OCI-LY1 (cell line): ENCODE results near the gene EVI5L.

Experiments
- H2AFZ ChIP-seq: fragments of 200-600 bp; sonication (generic), shearing (Covaris generic); 2 replicates; pipeline ENCODE4 v1.6.0; 2014; ENCODE audit warnings: antibody characterized with exemption, mild to moderate bottlenecking, low read length
- H3F3A ChIP-seq: fragments of 200-600 bp; sonication (generic), shearing (Covaris generic); 2 replicates; pipeline ENCODE4 v1.6.0; 2014; ENCODE audit warnings: mild to moderate bottlenecking, antibody characterized with exemption, low read length, moderate library complexity; ENCODE audit not compliant: insufficient read depth
- H3K27ac ChIP-seq: fragments of 200-600 bp; sonication (generic); 2 replicates; pipeline ENCODE4 v1.5.1; 2014; ENCODE audit warnings: low read length, mixed run types, mild to moderate bottlenecking, low read depth; ENCODE audit not compliant: poor library complexity, severe bottlenecking
- H3K27me3 ChIP-seq: fragments of 200-600 bp; sonication (generic); 2 replicates; pipeline ENCODE4 v1.6.0; 2014; ENCODE audit warnings: antibody characterized with exemption, mild to moderate bottlenecking, low read length, moderate library complexity; ENCODE audit not compliant: insufficient read depth
- H3K36me3 ChIP-seq: fragments of 200-600 bp; sonication (generic); 2 replicates; pipeline ENCODE4 v1.6.1; 2014; ENCODE audit warnings: mild to moderate bottlenecking, antibody characterized with exemption, low read length, moderate library complexity, mixed read lengths; ENCODE audit not compliant: insufficient read depth
- H3K4me1 ChIP-seq: fragments of 200-600 bp; sonication (generic); 2 replicates; pipeline ENCODE4 v1.5.1; 2014; ENCODE audit warnings: mild to moderate bottlenecking, low read length, moderate library complexity; ENCODE audit not compliant: insufficient read depth, severe bottlenecking
- H3K4me2 ChIP-seq: fragments of 200-600 bp; sonication (generic), shearing (Covaris generic); 2 replicates; pipeline ENCODE4 v1.6.1; 2014; ENCODE audit warnings: low read length
- H3K4me3 ChIP-seq: fragments of 200-600 bp; sonication (generic); 2 replicates; pipeline ENCODE4 v1.5.1; 2014; ENCODE audit warnings: low read length, low read depth, mild to moderate bottlenecking, mixed read lengths; ENCODE audit not compliant: poor library complexity, severe bottlenecking
- H3K79me2 ChIP-seq: fragments of 200-600 bp; shearing (Covaris generic); 2 replicates; pipeline ENCODE4 v1.6.1; 2016; ENCODE audit warnings: mixed run types, low read length, mixed read lengths; ENCODE audit not compliant: insufficient read depth
- H3K9ac ChIP-seq: fragments of 200-600 bp; sonication (generic), shearing (Covaris generic); 2 replicates; pipeline ENCODE4 v1.6.1; 2014; ENCODE audit warnings: mild to moderate bottlenecking, low read length, mixed read lengths
- H3K9me2 ChIP-seq: fragments of 200-600 bp; sonication (generic), shearing (Covaris generic); 2 replicates; pipeline ENCODE4 v1.6.1; 2014; ENCODE audit warnings: low read depth, mild to moderate bottlenecking, low read length, mixed read lengths
- H3K9me3 ChIP-seq: fragments of 200-600 bp; shearing (Covaris generic); 2 replicates; pipeline ENCODE4 v1.6.1; 2014; ENCODE audit warnings: low read length, mixed read lengths
- H4K20me1 ChIP-seq: fragments of 200-600 bp; sonication (generic), shearing (Covaris generic); 2 replicates; pipeline ENCODE4 v1.6.0; 2016; ENCODE audit warnings: mild to moderate bottlenecking, low read length; ENCODE audit not compliant: insufficient read depth
- EZH2 ChIP-seq: fragments of 200-600 bp; sonication (generic), shearing (Covaris generic); IDR thresholded peaks from 2 replicates; pipeline ENCODE4 v1.8.0; 2017; ENCODE audit warnings: borderline replicate concordance, mixed run types, mild to moderate bottlenecking, antibody characterized with exemption, low read length, moderate library complexity, mixed read lengths
- TF ChIP-seq, protein P1 (sequence below): fragments of 200-600 bp; sonication (generic), shearing (Covaris generic); IDR thresholded peaks from 2 replicates; pipeline ENCODE4 v1.5.1; 2017; ENCODE audit warnings: mild to moderate bottlenecking, antibody characterized with exemption, low read length, moderate library complexity, mixed read lengths

EVI5L gene

DNA sequence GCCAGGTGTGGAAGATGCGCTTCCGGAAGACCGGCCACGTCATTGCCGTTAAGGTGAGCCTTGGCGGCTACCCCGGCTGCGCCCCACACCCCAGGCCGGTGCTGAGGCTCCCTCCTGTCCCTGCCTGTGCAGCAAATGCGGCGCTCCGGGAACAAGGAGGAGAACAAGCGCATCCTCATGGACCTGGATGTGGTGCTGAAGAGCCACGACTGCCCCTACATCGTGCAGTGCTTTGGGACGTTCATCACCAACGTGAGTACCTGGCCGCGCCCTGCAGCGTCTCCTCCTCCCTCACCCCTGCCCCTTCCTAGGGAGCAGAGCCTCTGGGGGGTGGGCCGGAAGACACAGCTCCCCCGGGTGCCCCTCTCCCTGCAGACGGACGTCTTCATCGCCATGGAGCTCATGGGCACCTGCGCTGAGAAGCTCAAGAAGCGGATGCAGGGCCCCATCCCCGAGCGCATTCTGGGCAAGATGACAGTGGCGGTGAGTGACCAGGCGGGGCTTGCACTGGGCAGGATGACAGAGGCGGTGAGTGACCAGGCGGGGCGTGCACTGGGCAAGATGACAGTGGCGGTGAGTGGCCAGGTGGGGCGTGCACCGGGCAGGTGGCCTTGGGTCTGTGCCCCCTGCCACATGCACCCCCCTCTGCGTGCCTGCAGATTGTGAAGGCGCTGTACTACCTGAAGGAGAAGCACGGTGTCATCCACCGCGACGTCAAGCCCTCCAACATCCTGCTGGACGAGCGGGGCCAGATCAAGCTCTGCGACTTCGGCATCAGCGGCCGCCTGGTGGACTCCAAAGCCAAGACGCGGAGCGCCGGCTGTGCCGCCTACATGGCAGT, 80.5 kb downstream of the EVI5L start:
- Histone ChIP-seq H3K36me3 (peaks cover 43% of the 10 kb centered on the region), H3F3A (no peaks in the 10 kb centered on the region), H3K27me3 (peaks cover 4% of the 10 kb centered on the region; the same call in 1 of the 2 replicates), H3K9me3 (no peaks in the 10 kb centered on the region), H3K9ac (no peak overlapping the region), H3K9me2 (no peaks in the 10 kb centered on the region), H3K4me2 (no peak overlapping the region), H3K79me2 (no peaks in the 10 kb centered on the region), H3K27ac (no peak overlapping the region), H4K20me1 (no peaks in the 10 kb centered on the region), H2AFZ (no peak overlapping the region), H3K4me1 (peaks cover 3% of the 10 kb centered on the region), H3K4me3 (no peak overlapping the region)
- TF ChIP-seq, protein P1, sequence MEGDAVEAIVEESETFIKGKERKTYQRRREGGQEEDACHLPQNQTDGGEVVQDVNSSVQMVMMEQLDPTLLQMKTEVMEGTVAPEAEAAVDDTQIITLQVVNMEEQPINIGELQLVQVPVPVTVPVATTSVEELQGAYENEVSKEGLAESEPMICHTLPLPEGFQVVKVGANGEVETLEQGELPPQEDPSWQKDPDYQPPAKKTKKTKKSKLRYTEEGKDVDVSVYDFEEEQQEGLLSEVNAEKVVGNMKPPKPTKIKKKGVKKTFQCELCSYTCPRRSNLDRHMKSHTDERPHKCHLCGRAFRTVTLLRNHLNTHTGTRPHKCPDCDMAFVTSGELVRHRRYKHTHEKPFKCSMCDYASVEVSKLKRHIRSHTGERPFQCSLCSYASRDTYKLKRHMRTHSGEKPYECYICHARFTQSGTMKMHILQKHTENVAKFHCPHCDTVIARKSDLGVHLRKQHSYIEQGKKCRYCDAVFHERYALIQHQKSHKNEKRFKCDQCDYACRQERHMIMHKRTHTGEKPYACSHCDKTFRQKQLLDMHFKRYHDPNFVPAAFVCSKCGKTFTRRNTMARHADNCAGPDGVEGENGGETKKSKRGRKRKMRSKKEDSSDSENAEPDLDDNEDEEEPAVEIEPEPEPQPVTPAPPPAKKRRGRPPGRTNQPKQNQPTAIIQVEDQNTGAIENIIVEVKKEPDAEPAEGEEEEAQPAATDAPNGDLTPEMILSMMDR, result no peak
- no peak for TF ChIP-seq EZH2

DNA sequence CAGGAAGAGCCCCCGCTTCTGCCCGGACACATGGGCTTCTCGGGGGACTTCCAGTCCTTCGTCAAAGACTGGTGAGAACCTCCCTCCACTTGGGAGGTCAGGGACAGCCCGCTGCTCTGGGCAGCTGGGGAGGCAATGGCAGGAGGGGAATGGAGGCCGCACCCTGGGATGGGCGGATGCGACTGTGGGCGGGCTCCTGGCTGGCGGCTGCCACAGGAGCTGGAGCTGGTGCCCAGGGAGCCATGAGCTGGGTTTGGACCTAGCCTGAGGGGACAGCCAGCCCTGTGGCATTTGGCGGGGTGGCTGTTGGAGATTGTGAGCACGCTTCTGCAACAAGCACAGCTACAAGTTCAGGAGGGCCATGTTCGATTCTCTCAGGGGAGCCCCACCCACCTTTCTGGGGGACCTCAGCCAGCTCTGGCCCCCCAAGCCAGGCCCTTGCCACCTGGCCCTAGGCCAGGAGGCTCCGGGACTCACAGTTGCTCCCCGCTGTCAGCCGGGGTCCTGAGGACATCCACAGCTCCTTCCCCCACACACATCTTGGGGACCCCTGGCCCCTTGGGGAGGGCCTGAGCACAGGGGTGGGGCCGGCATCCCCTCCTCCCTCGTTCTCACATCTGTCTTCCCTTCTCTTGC, 81.6 kb downstream of the EVI5L start:
- peaks cover 36% of the 10 kb centered on the region for H3K36me3 ChIP-seq
- TF ChIP-seq EZH2, result no peak
- TF ChIP-seq, protein P1, result no peak

GRCh38 chr19:7912144-7912696, 82.2 kb downstream of the EVI5L start:
- H3K4me3 ChIP-seq, result no peak overlapping the region
- peaks cover 4% of the 10 kb centered on the region; the same call in 1 of the 2 replicates for H3K27me3 ChIP-seq
- no peak overlapping the region for H3K9ac ChIP-seq
- TF ChIP-seq EZH2, result no peak
- TF ChIP-seq, protein P1, result no peak
- H3K27ac ChIP-seq, result no peak overlapping the region
- H2AFZ ChIP-seq, result no peak overlapping the region
- no peaks in the 10 kb centered on the region for H3K79me2 ChIP-seq
- H3K9me2 ChIP-seq, result no peaks in the 10 kb centered on the region
- no peaks in the 10 kb centered on the region for H3K9me3 ChIP-seq
- H3K4me1 ChIP-seq, result peaks cover 19% of the 10 kb centered on the region
- no peaks in the 10 kb centered on the region for H3F3A ChIP-seq
- peaks cover 36% of the 10 kb centered on the region for H3K36me3 ChIP-seq
- H3K4me2 ChIP-seq, result no peak overlapping the region
- no peaks in the 10 kb centered on the region for H4K20me1 ChIP-seq

More for the DNA sequence above, 81.6 kb downstream of the EVI5L start:
- Histone ChIP-seq H3K9ac (no peak overlapping the region), H3K27ac (no peak overlapping the region), H3K4me3 (no peak overlapping the region), H3K27me3 (peaks cover 4% of the 10 kb centered on the region; the same call in 1 of the 2 replicates), H3F3A (no peaks in the 10 kb centered on the region), H4K20me1 (no peaks in the 10 kb centered on the region), H3K79me2 (no peaks in the 10 kb centered on the region), H2AFZ (no peak overlapping the region), H3K9me3 (no peaks in the 10 kb centered on the region), H3K9me2 (no peaks in the 10 kb centered on the region), H3K4me1 (peaks cover 13% of the 10 kb centered on the region), H3K4me2 (no peak overlapping the region)
